ENCODE data around the gene MB21D2.
A peak's percentile ranks its signal among the peaks of the same experiment; 100 is the strongest.

The MB21D2 gene

DNA sequence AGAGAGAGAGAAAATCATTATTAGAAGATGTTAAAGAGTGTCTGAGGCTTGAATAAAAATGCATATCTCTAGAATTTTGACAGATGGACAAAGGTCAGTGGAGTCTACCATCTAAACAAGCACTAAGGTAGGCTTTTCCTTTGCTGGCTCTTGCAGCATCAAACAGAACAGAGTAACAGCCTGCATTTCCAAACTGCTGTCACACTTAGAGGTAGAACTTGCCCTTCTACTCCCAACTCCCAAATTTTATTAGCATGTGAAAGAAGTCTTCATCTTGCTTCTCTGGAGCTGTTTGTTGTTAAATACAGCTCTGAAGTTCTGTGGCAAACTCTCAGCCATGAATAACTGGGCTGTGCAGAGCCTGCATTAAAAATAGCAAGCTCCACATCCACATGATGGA lies 4.1 kb upstream of the MB21D2 start:
- no peak for DNase-seq

DNA sequence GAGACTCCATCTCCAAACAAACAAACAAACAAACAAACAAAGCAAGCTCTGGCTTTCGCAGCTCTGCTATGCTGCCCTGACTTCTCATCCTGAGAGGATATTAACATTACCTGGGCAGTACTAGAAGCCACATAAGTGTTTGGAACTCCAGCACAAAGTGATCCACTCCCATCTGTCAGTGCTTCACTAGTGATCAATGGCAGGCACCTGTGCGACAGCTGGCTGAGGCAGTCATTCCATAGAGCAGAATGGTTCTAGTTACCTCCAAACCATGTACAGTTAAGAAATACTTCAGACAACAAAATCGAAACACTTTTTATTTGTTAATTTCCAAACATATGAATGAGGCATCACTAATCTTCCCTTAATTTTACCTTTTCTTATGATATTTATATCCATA lies 2.8 kb upstream of the MB21D2 start:
- DNase-seq = peak; percentile 92

DNA sequence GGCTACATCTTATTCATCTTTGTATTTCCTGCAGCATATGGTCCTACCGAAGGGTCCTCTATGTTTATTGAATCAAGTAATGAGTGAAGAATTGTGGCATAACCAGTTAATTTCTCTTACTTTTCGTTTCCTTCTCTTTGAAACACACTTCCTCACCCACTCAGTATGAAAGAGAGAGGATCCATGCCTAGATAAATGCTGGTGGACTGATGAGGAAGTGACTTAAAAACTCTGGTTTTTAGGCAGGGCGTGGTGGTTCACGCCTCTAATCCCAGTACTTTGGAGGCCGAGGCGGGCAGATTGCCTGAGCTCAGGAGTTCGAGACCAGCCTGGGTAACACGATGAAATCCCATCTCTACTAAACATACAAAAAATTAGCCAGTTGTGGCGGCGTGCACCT lies 2.2 kb upstream of the MB21D2 start:
- no peak for DNase-seq

DNA sequence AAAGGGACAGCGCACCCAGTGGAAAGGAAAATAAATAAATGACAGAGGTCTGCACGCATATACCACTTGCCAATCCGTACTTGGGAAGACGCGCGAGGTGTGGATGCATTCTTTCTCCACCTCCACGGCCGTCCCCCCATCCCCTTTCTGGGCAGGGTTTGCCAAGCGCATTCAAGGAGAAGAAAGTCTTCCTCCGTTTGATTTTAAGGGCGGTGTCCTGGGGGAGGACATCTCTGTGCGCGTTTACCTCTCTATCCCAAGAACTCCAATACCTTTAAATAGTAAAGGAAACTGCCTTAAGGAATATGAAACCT lies 576 bp upstream of the MB21D2 start:
- DNase-seq = no peak

DNA sequence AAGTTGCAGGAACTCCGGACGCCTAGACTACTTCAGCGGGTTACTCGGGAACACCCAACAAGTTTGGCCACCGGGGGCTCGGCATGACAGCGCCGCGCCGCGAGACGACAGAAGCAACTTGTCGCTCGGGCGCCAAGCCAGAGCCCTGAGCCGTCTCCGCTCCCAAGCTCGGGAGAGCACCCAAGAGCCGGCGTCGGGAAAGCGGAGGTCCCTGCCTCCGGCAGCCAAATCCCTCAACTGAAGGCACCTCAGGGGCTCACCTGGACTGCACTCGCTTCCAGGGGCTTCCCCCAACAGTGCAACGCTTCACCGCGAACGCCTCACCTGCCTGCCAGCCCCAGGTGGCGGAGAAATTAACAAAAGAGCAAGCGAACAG lies 640 bp downstream of the MB21D2 start:
- peak; percentile 76 for DNase-seq

DNA sequence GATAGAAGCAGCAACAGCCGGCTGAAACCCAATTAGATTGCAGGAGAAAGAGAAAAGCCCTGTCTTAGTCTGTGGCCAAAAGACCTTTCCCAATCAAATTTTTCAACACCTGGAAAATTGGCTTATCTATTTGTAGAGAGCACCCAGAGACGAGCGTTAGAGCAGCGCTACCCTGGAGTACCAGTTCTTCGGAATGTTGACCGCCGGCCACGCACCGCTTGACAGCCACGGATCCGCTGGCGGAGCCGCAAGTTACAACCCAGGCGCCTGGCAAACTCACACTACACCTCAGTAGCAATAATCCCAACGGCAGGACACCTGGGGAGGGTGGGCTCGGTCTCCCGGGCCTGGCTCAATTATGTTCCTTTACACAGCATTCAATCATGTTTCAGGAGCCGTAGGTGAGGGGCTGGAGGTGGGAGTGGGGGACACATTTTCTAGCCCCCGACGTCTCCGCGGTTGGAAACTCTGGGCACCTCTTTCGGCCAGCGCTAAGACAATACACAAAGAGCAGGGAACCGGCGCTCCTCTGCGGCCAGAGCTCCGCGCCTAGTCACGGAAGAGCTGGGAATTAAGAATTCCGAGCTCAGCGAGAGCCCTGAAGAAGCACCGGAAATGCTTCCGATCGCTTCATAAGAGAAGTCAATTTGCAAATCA lies 1.2 kb downstream of the MB21D2 start:
- DNase-seq = peak; percentile 26

DNA sequence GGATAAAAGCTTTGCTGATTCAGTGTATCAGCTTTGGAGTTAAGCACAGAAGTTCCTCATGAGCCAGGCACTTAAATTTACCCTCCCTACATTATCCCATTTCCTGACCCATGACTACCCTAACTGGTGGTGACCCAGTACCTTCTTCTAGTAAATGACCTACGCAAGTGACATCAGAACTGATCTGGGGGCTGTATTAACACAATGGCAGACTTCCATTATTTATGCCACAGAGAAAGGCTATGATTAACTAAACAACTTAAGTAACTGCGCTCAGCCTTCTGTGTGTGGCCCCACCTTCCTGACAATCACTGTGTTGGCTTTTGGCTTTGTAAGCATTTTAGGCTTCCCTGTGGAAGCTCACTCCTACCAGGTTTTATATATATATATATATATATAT lies 1.9 kb downstream of the MB21D2 start:
- DNase-seq = peak; percentile 14

DNA sequence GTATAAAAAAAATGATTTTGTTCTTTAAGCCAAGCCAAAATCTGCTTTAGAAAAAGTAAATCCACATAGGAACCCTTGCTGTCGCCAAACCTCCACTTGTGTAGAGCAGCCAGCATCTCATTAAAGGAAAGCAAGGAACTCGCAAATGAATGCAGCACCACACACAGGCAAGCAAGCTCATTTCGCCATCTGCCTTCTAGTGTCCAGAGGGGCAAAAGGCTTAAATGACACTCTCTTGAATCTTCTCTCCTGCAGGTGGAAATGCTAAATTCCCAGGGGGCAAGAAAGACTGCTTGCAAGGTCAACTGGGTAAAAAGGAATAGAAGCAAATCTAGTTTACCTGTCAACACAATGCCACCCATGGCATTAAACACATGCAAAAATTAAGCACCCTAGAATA lies 2.4 kb downstream of the MB21D2 start:
- peak; percentile 45 for DNase-seq

DNA sequence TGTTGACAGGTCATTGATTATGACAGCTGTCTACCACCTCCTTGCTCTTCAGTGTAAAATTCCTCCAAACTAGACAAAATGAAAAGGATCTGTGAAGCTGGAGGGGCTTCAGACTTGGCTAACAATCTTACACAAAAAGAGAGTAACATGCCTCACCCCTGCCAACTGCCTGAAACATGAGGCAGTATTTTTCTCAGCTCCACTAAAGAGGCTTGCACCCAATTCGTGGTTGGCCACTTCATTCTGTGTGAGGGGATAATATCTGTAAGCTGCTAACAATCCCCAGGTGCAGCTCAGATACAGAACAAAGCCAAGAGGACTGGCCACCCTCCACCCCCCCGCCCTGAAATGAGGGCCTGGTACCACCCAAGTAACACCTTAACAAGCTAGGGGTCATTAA lies 2.8 kb downstream of the MB21D2 start:
- no peak for DNase-seq

DNA sequence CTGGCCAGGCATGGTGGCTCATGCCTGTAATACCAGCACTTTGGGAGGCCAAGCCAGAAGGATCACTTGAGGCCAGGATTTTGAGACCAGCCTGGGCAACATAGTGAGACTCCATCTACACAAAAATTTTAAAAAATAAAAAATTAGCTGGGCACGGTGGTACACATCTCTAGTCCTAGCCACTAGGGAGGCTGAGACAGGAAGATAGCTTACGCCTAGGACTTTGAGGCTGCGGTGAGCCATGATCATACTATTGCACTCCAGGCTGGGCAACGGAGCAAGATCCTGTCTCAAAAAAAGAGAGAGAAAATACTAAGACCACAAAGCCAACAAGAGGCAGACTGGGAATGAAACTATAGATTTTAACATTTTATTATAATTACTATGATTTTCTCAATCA lies 4.1 kb downstream of the MB21D2 start:
- DNase-seq = no peak

DNA sequence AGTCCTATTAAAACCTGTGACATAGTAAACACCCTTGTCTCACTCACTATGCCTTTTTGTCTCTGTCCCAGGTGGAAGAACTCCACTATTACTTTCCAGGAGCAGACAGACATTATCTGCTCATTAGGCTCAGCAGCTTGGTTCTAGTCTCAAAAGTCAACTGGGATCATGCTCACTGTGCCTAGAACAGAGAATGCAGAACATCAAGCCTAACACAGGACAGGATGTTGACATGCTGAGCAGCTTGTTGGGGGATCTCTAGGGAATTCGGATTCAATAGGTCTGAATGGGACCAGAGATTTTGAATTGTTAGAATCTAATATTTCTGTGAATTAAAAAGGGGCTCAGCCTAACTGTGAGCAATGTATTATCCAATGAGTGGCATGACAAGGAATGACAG lies 6.4 kb downstream of the MB21D2 start:
- no peak for DNase-seq

DNA sequence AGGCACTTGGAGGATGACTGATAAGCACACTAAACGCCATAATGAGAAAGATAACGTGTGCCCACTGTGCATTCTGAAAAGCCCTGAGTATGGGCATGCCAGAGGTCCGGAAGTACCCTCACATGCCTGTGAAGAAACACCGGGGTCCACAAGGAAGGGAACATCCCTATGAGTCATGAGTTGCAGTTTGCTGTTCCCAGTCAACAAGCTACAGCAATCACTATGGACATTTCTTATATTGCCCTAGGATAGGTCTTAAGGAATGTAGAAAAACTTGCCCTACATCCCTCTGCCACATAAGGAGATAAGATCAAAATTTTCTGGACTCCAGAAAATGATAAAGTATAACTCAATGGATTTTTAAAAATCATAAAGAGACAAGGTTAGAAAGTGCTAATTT lies 9.9 kb downstream of the MB21D2 start:
- DNase-seq = no peak

DNA sequence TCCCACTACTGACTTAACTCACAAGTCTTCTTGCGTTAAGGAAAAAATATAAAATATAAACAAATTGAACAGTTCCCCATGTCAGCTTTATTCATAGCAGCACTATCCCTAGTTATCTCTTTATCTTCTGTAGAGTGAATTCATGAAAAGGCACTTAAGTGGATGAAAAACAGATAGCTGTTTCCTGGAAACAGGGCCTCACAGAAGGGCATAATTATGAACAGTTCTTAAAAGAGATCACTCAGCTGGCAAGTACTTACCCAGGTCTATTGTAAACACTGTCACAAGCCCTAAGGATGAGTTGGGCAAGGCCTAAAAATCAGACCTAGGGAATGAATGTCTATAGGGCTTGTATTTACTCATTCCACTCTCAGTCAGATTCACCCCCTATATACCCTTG lies 10.7 kb downstream of the MB21D2 start:
- DNase-seq = no peak

DNA sequence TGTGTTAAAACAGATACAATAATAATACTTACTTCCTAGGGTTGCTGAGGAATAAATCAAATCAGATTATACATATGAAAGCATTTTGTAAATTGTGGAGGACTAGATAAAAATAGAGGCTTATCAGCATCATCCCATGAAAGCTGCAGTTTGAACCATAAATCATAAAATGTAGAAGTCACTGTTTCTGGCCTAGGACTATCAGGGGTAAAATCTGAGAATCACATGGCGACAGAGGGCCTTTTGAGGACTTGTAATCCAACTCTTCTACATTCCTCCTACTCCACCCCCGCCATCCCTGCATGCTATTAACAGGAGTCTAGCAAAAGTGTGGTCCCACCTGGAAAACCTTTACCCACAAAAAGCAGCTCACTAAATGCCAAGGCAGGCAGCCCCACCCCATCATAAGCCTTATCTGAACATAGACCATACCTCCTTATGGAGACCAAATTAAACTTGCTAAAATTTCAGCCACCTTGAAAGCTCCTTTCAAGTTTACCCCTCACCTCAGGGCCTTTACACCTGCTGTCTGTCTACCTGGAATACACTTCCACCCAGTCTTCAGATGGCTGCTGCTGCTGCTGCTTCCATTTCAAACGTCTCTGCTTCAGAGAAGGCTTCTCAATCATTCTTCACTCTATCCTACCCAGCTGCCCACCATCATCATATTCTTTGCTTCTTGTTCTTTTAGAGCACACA lies 11.5 kb downstream of the MB21D2 start:
- no peak for DNase-seq

DNA sequence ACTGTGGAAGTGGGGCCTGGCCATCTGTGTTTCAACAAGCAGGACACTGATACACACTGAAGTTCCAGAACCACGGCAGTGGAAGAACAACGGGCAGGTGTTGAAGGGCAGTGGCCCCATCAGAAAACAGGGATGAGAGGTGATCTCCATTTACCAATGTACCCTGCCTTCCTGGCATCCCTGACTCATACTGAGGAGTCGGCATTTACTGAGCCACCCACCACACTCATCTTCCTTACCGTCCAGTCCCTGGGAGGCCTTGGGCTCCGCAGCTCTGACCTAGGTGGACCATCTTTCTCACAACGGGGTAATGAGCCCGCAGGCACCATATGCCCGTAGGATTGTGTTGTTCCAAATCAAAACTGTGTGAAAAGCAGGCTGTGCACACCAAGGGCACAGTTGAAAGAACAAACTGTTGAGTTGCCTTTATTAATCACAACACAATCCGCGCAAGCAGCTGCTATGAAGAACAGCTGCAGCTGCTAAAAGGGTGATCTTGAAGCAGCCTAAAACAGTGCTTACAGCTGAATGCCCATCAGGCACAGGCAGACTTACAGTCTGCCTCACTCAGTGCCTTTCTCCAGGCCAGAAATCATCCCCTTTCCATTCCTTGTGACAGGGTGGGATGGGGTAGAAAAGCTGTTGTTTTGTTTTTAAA lies 12.9 kb downstream of the MB21D2 start:
- peak; percentile 64 for DNase-seq

DNA sequence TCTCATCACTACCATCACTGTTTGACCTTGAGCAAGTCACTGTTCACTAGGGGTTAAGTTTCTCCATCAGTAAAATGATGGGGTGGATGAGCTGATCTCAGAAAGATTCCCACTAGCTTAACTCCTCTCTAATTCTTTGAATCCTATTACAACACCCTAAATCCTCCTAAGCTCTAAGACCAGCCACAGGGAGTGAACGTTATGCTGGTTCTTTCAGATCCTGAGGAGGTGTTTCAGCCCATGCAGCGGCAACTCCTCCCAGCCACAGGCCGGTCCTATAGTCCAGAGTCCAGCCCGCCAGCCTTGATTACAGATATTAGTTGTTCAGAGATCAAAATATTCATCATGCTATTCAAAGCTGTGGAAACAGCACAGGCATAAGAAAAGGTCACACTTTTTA lies 15.1 kb downstream of the MB21D2 start:
- DNase-seq = no peak

DNA sequence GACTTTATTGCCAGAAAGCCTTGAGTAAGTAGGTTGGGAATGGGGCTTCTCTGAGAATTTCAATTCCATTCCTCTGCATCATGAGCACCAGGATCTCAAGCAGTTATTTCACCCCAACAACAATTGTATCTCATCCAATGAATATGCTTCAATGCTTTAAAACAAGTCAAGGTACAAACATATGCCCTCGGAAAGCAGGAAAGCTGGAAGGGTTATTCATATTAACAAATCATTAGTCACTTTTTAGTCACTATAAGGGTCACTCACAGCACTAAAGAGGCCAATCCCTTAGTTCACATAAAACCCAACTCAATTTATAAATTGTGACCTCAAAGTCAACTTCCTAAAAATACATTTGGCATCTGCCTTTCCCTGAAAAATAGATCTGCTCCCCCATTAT lies 16.2 kb downstream of the MB21D2 start:
- DNase-seq = no peak

DNA sequence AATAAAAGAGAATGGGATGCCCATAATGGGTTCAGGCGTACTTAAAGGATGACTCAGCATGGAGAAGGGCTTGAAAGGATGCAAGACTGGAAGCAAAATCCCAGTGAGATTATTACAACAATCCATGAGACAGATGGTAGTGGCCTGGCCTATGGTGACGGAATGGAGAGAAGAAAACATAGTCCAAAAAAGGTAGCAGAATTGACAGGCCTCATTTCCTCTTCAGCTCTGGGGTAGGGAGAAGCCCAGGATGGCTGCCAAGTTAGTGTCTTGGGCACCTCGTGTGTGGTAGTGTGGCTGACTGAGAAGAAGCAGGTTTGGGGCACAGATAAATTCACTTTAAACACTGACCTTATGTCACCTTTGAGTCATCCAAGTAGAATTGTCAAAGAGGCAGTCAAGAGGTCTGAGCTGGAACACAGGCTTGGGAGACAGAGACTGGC lies 18.1 kb downstream of the MB21D2 start:
- DNase-seq = peak; percentile 17

DNA sequence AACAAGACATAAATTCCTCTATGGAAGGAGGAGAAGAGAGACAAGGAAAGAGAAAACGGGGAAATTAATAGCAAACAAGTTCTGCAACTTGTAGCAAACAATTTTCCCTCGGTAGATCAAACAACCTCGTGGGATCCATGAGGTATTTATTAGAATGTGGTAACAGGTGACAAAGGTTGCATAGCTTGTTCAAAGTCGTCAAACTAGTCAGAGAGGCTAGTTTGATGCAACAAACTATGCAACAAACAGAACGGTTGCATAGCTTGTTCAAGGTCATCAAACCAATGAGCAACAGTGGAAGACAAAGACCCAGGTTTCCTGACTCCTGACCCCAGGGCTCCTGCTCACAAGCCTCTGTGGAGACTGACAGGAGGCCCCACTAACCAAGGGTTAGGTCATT lies 20.7 kb downstream of the MB21D2 start:
- DNase-seq = no peak

DNA sequence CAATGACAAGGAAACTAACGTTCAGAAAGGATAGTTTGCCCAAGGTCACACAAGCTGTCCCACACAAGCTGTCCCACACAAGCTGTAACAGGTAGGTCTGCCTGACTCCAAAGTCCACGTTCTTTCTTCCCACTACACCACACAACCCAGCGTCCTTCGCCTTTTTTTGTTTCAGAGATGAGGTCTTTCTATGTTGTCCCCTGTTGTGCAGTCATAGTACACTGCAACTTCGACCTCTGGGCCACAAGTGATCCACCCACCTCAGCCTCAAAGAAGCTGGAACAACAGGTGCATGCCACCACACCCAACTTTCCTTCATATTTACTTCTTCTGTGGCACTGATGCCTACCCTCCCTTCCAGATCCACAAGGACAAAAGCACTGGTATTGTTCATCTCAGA lies 21.4 kb downstream of the MB21D2 start:
- DNase-seq = no peak

DNA sequence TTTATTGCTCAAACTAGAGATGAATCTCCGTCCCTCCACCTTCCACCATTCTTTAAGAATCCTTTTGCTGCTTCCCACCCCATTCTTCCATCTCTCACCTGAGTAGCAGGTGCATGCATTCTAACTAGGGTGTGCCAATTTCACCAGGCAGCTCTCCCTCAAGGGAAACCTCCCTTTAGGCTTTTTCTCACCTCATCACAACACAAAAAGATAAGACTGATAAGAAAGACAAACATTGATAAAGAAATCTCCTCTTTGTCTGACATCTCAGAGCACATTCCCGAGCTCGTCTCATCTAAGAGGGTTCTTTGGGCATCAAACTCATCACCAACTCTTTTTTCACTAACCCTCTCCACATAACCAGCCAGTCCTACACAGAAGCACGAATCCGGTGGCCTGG lies 23.0 kb downstream of the MB21D2 start:
- no peak for DNase-seq

DNA sequence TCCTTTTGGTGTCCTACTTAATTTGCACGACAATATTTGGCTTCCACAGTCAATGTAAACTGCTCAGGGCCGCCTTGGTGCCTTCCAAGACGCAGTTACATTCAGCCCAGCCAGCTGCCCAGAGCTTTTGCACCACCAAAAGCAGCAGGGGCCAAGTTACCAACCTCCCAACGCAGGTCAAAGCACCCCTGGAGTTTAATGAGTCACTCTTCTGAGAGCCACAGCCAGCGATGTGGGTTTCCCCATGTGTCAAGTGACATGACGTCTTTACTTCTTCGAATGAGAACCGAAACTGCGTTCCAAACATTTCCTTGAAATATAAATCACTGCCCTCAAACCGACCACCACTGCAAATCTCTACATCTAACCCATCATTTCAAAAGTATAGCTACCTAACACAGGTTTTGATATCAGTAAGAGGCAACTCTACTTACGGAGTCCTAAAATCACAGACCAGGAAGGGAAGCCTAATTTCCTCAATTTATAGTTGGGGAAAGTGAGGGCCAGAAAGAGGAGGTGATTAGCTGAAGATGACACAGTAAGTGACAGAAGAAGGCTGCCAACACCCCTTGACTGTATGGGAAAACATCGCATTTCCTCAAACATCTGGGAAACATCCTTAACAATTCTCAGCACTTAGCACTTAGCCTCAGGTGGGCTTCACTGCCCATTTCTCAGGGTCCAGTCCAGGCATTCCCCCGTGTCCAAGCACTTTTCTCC lies 24.5 kb downstream of the MB21D2 start:
- no peak for DNase-seq

DNA sequence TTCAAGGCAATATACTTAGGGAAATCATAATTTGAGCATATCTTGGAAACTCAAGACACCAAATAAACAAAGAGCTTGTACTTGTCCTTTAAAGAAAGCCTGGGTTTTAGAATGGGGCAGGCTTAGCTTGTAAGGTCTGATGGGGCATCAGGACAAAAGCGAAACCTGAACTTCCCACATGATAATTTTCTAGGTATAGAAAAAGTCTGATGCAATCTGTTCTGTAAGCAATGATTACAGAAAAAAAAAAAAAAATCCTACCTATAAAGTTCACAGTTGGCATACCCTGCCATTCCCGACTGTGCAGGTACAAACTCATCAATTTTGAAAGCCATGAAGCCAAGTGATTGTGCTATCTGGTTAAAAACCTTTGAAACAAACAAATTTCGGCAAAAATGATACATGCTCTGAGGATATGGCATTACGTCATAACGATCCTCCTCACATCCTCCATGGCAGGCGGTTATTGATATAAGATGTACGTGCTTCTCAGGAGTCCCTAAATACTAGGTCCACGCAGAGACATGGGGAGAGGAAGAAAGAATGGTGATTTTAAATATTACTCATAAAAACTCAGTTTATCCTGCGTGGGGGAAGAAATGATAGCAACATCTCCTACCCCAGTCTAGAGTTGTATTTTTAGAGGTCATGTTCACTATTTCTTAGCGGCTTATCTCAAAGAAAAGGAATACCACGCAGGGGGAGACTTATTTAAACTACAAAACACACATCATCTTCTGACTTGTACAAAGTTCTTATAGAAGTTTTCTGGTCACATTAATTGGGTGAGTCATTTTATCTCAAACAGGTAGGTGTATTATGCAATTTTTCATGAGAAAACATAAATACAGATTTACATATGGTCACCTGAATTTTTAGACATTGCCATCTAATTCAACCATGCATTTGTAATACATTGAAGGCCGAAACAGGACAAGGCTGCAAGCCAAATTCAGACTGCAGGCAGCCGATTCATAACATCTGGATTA lies 27.0 kb downstream of the MB21D2 start:
- peak; percentile 64 for DNase-seq

All from NCI-H2171 treated with DMSO at 0.1 percent for 48 hours (cell line).